Measurements from ENCODE around the gene SCUBE1.

SCUBE1 gene

GRCh38 chr22:43293259-43293654 is 49.9 kb downstream of the SCUBE1 start:
- TF ChIP-seq CTCF (IDR thresholded peaks at IDR 0.05; ENCODE audit: low read depth, low read length): no peak
- DNase-seq: peak; percentile 49
- peaks cover 84% of the 10 kb centered on the region for H3K4me1 ChIP-seq
- no peaks in the 10 kb centered on the region for H3K9me3 ChIP-seq
- H3K36me3 ChIP-seq: no peaks in the 10 kb centered on the region
- H3K4me3 ChIP-seq (ENCODE audit: low read depth, low read length): no peak overlapping the region
- no peaks in the 10 kb centered on the region for H3K27me3 ChIP-seq

DNA sequence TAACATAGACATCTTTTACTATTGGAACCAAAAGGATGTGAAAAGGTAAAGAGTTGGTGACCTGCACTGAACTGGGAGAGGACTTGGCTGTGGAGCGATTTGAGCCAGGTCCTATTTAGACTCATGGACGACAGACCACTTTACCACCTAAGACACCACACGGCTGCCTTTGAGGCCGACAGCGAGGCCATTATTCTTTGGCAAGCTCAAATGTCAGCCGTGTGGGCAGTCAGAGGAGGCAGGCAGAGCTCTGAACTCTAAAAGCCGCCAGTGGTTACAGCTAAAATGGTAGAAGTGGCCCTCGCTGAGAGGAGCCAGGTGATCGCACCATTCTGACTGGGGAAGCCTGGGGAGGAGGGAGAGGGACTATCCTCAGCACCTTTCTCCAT is 50.5 kb downstream of the SCUBE1 start:
- H3K4me1 ChIP-seq: peaks cover 84% of the 10 kb centered on the region
- H3K27me3 ChIP-seq: no peaks in the 10 kb centered on the region
- no peak for TF ChIP-seq CTCF (IDR thresholded peaks at IDR 0.05; ENCODE audit: low read depth, low read length)
- H3K4me3 ChIP-seq (ENCODE audit: low read depth, low read length): no peak overlapping the region
- no peaks in the 10 kb centered on the region for H3K9me3 ChIP-seq
- H3K36me3 ChIP-seq: no peaks in the 10 kb centered on the region
- no peak for DNase-seq

GRCh38 chr22:43291381-43291780 is 51.8 kb downstream of the SCUBE1 start:
- Histone ChIP-seq H3K9me3 (no peaks in the 10 kb centered on the region), H3K4me1 (peaks cover 82% of the 10 kb centered on the region), H3K36me3 (no peaks in the 10 kb centered on the region), H3K27me3 (no peaks in the 10 kb centered on the region), H3K4me3 (ENCODE audit: low read depth, low read length) (no peak overlapping the region)
- no peak for DNase-seq
- TF ChIP-seq CTCF (IDR thresholded peaks at IDR 0.05; ENCODE audit: low read depth, low read length): no peak

- peak; percentile 74 for DNase-seq
- peaks cover 83% of the 10 kb centered on the region for H3K4me1 ChIP-seq
- peak; percentile 5; the same call in 1 of the 2 replicates for TF ChIP-seq CTCF (IDR thresholded peaks at IDR 0.05; ENCODE audit: low read depth, low read length)
- H3K9me3 ChIP-seq: no peaks in the 10 kb centered on the region
- no peak overlapping the region for H3K4me3 ChIP-seq (ENCODE audit: low read depth, low read length)
- H3K27me3 ChIP-seq: no peaks in the 10 kb centered on the region
- H3K36me3 ChIP-seq: no peaks in the 10 kb centered on the region
These were observed 53.0 kb downstream of the SCUBE1 start for GRCh38 chr22:43289976-43290721.

- Histone ChIP-seq H3K36me3 (no peaks in the 10 kb centered on the region), H3K4me1 (peaks cover 78% of the 10 kb centered on the region), H3K27me3 (no peaks in the 10 kb centered on the region), H3K9me3 (no peaks in the 10 kb centered on the region), H3K4me3 (ENCODE audit: low read depth, low read length) (no peak overlapping the region)
- no peak for DNase-seq
- no peak for TF ChIP-seq CTCF (IDR thresholded peaks at IDR 0.05; ENCODE audit: low read depth, low read length)
These were observed 53.6 kb downstream of the SCUBE1 start for GRCh38 chr22:43289531-43289963.

GRCh38 chr22:43288807-43289420 is 54.3 kb downstream of the SCUBE1 start:
- no peaks in the 10 kb centered on the region for H3K9me3 ChIP-seq
- H3K27me3 ChIP-seq: no peaks in the 10 kb centered on the region
- no peak for TF ChIP-seq CTCF (IDR thresholded peaks at IDR 0.05; ENCODE audit: low read depth, low read length)
- no peak overlapping the region for H3K4me3 ChIP-seq (ENCODE audit: low read depth, low read length)
- no peak for DNase-seq
- peaks cover 73% of the 10 kb centered on the region for H3K4me1 ChIP-seq
- no peaks in the 10 kb centered on the region for H3K36me3 ChIP-seq

Data from BE2C (cell line).